ENCODE data around the gene ELN. TPM values are rescaled to one million over a fixed set of nuclear protein-coding genes. Genes with fewer than 3 reads are reported as not detected.

The ELN gene
- total and polyA plus RNA-seq, 2 of the 8 experiments (the other 6 are each of a cell fraction or from before 2014, with no cell fraction given): 5.1 to 5.6 TPM

GRCh38 chr7:74026903-74027682, 880 bp upstream of the ELN start:
- Histone ChIP-seq H2AK5ac (ENCODE audit: low read depth, low read length) (no peak overlapping the region), H3K18ac (ENCODE audit: extremely low read depth, low read length) (no peak overlapping the region; the same call in 1 of the 2 replicates), H2BK15ac (ENCODE audit: low read length) (peak overlapping the region; percentile 72; the same call in 1 of the 2 replicates), H3K27ac (ENCODE audit: low read depth, low read length) (no peak overlapping the region), H4K8ac (ENCODE audit: extremely low read depth, insufficient read depth, low read length) (no peak overlapping the region), H3K9ac (replicated peaks in 1 of 4; ENCODE audit: extremely low read depth in 1 of 4, low read depth in 3 of 4, low read length in 3 of 4) (no peak overlapping the region), H2BK120ac (replicated peaks; ENCODE audit: low read depth, low read length) (no peak overlapping the region), H3K9me3 (ENCODE audit: insufficient read depth in 2 of 2, low read depth in 1 of 2, low read length in 1 of 2) (no peaks in the 10 kb centered on the region), H4K91ac (replicated peaks; ENCODE audit: insufficient read length, low read length) (peak overlapping the region; percentile 17), H3K36me3 (ENCODE audit: control insufficient read depth in 2 of 4, insufficient read depth in 4 of 4, low read length in 3 of 4) (no peaks in the 10 kb centered on the region), H4K20me1 (replicated peaks in 1 of 2; ENCODE audit: control insufficient read depth in 1 of 2, insufficient read depth in 2 of 2, low read length in 2 of 2) (no peaks in the 10 kb centered on the region), H3K4me2 (ENCODE audit: insufficient read depth in 1 of 2, low read depth in 2 of 2, low read length in 2 of 2) (0 out of 4 replicates have a peak overlapping the region, but pooled peaks of 1 of the 2 experiments have one; percentile 45), H3K27me3 (replicated peaks in 1 of 4; ENCODE audit: control insufficient read depth in 3 of 4, extremely low read depth in 1 of 4, insufficient read depth in 3 of 4, low read length in 3 of 4) (peaks cover 0 to 9% (median 4%) of the 10 kb centered on the region in 4 experiments; a peak in 3 of 7 replicates), H4K5ac (ENCODE audit: insufficient read length, low read depth, low read length) (no peak overlapping the region), H3K4ac (replicated peaks; ENCODE audit: insufficient read length, low read depth, low read length) (no peak overlapping the region), H2BK20ac (ENCODE audit: low read length) (0 out of 2 replicates have a peak overlapping the region, but pooled peaks have one; percentile 10), H3K4me3 (ENCODE audit: extremely low read depth in 1 of 4, insufficient read depth in 2 of 4, low read depth in 3 of 4, low read length in 4 of 4) (no peak overlapping the region), H2AFZ (ENCODE audit: low read length) (no peak overlapping the region), H3K56ac (replicated peaks; ENCODE audit: insufficient read length, low read depth, low read length) (no peak overlapping the region), H3K23ac (ENCODE audit: insufficient read length) (no peak overlapping the region), H3K79me2 (ENCODE audit: control insufficient read depth in 1 of 2, insufficient read depth in 2 of 2, low read length in 2 of 2) (no peaks in the 10 kb centered on the region), H2BK12ac (ENCODE audit: low read depth, low read length) (peak overlapping the region; percentile 75; the same call in 1 of the 2 replicates), H3K14ac (ENCODE audit: insufficient read length) (no peak overlapping the region), H3K79me1 (ENCODE audit: low read depth, low read length) (no peaks in the 10 kb centered on the region), H3K4me1 (replicated peaks in 1 of 4; ENCODE audit: control insufficient read depth in 3 of 4, insufficient read depth in 4 of 4, low read length in 3 of 4) (peaks cover 0 to 25% (median 17%) of the 10 kb centered on the region in 4 experiments; a peak in 6 of 7 replicates), H3K23me2 (ENCODE audit: low read depth, low read length) (no peaks in the 10 kb centered on the region; the same call in 1 of the 2 replicates), H2BK5ac (ENCODE audit: low read depth, low read length) (peak overlapping the region; percentile 44; the same call in 1 of the 2 replicates)
- 39% methylated on average over 14 of the region's 18 CpGs; no CpG with 5 or more reads in 1 of the 2 experiments for WGBS, 2 experiments (ENCODE audit: extremely low coverage in 1 of 2, insufficient coverage in 1 of 2, insufficient read length in 1 of 2, insufficient replicate concordance in 2 of 2, low coverage in 1 of 2, low lambda C conversion rate in 2 of 2, missing lambda C conversion rate in 1 of 2)
- DNase-seq (ENCODE audit: low read depth in 1 of 2, low spot score in 2 of 2): peak; percentile 31 to 97
- no peak for FAIRE-seq
- CTCF ChIA-PET (ENCODE audit: partially characterized antibody): interaction anchor here (0.6 to 10.9 kb wide), 52 partner anchors 10 to 398 kb away, joined by 3 to 145 read pairs (median 6); partner anchors contain the start of gene EIF4H
- TF ChIP-seq TEAD4 (IDR thresholded peaks at IDR 0.05; ENCODE audit: low read depth, low read length): peak; percentile 86
- TF ChIP-seq, protein P1, sequence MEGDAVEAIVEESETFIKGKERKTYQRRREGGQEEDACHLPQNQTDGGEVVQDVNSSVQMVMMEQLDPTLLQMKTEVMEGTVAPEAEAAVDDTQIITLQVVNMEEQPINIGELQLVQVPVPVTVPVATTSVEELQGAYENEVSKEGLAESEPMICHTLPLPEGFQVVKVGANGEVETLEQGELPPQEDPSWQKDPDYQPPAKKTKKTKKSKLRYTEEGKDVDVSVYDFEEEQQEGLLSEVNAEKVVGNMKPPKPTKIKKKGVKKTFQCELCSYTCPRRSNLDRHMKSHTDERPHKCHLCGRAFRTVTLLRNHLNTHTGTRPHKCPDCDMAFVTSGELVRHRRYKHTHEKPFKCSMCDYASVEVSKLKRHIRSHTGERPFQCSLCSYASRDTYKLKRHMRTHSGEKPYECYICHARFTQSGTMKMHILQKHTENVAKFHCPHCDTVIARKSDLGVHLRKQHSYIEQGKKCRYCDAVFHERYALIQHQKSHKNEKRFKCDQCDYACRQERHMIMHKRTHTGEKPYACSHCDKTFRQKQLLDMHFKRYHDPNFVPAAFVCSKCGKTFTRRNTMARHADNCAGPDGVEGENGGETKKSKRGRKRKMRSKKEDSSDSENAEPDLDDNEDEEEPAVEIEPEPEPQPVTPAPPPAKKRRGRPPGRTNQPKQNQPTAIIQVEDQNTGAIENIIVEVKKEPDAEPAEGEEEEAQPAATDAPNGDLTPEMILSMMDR (IDR thresholded peaks at IDR 0.05; ENCODE audit: control extremely low read depth in 1 of 3, insufficient read depth in 1 of 3, low read depth in 1 of 3, low read length in 3 of 3): peak in 2 of 3 experiments; percentile 89 to 92; a peak in 3 of 4 replicates
- TF ChIP-seq, protein P2, sequence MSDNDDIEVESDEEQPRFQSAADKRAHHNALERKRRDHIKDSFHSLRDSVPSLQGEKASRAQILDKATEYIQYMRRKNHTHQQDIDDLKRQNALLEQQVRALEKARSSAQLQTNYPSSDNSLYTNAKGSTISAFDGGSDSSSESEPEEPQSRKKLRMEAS (IDR thresholded peaks at IDR 0.05): peak; percentile 69; the same call in 1 of the 2 replicates
- TF ChIP-seq FOSL1 (IDR thresholded peaks at IDR 0.05; ENCODE audit: insufficient read depth, low read depth, low read length): no peak
- peak; percentile 72 to 84 for TF ChIP-seq RAD21 (IDR thresholded peaks at IDR 0.05 in 1 of 2, conservative IDR thresholded peaks at IDR 0.05 in 1 of 2; ENCODE audit: low read depth in 2 of 2, low read length in 2 of 2)
- TF ChIP-seq ASH2L (IDR thresholded peaks at IDR 0.05; ENCODE audit: low read length): no peak
- POLR2A ChIA-PET (ENCODE audit: partially characterized antibody): interaction anchor here (0.7 to 1.6 kb wide), 6 partner anchors 11 to 170 kb away, joined by 3 to 5 read pairs (median 3); no protein-coding TSS in a partner anchor
